ENCODE measurements around the gene LGALS3.

Gene LGALS3

DNA sequence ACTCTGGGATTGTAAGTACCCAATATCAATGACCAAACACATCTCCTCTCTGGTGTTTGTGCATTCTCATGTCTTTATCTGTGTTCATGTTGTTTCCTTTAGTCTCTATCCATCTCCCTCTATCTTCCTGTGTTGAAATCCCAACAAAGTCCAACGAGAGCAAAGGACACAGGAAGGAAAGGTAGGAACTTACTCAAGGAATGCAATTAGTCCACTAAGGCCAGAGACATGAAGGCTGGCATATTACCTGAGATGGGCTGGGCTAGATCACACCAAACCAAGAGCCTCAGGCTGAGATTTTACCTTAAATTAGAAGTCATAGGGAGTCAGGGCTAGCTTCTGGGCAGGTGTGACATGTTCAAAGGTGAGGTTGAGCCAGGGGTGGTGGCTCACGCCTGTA is 14.3 kb upstream of the LGALS3 start:
- DNase-seq (ENCODE audit: low read depth in 2 of 2): no peak

DNA sequence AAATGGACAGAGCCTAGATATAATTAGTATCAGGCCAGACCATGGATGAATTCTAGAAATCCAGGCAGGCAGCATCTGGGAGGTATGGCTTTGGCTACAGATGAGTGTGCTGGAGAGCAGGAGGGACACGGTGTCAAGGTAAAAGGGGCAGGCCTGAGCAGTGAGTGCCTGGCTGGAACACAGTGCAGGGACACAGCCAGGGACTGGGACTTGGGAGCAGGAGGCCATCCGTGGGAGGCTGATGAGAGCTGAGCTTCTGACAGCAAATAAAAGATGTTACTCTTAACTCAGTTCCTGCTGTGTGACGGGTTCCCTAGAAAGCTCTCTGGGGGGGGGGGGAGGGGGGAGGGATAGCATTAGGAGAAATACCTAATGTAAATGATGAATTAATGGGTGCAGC is 13.6 kb upstream of the LGALS3 start:
- DNase-seq (ENCODE audit: low read depth in 2 of 2): no peak

DNA sequence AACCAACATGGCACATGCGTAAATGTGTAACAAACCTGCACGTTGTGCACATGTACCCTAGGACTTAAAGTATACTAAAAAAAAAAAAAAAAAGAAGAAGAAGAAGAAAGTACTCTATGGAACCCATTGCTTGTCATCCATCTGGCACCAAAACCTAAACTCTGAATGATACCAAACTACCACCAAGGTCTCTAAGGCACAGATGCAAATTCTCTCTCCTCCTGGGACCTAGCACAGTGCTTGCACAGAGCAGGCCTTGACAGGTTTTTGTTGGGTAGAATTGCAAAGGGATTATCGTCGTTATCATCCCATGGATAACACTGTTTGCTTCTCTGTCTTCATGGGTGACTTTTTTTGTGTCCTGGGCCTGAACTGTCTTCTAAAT is 13.2 kb upstream of the LGALS3 start:
- no peak for DNase-seq (ENCODE audit: low read depth in 2 of 2)

DNA sequence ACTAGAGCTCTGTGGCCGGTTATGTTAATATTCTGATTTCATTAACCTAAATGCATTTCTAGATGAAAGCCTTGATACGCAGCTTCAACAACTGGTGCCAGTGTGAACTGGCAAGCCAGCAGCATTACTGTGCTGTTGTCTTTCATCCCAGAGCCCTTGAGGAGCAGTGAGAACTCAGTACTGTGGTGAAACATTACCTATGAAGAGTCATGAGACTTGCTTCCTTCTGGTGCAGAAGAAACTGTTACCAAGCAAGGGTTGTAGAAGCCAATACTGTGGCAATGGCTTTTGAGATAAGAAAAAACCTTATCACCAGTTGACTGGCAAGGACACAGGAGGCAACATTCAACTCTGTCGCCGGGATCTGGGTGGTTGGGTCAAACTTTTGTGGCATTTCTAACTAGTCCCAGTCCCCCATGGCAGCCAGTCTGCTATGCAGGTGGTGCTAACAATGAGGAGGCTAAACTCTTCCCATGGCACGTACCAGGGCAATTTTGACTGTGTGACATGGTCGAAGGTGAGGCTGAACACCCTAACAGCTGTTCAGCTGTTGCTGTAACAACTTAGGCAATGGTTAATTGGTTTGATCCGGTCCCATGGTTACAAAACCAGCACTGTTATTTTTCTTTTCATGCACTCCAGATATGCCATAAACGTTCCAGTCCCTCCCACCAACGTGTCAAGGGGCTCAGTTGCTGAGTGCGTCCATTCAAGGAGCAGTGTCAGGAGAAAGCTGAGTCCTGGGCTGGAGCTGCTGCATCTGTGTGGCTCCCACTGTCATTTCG is 12.6 kb upstream of the LGALS3 start:
- DNase-seq (ENCODE audit: low read depth in 2 of 2): no peak

DNA sequence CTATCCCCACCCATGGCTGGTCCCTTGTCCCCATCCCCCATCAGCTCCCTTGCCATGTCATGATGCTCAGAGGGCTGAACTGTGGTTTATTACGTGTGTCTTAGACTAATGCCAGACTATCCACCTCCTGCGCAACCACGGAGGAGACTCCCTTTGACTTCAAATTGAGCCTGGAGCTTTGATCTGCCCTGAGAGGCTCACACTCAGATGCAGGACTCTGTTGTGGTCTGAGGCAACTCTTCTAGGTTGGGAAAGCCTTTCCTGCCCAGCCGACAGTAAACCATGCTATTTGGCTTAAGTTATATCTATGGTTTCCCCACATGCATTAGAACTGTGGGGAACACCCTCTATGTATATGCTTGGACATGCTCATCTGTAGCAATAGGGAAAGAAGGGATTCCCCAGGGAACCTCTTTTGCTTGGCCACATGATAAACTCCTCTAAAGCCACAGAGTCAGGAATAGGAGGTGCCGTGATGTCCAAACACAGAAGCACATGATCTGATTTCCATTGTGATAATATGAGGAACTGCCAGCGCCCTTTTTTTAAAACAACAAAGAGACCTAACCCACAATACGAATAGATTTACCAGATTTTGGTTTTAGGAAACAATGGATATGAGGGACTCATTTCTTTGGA is 11.1 kb upstream of the LGALS3 start:
- no peak for DNase-seq (ENCODE audit: low read depth in 2 of 2)

DNA sequence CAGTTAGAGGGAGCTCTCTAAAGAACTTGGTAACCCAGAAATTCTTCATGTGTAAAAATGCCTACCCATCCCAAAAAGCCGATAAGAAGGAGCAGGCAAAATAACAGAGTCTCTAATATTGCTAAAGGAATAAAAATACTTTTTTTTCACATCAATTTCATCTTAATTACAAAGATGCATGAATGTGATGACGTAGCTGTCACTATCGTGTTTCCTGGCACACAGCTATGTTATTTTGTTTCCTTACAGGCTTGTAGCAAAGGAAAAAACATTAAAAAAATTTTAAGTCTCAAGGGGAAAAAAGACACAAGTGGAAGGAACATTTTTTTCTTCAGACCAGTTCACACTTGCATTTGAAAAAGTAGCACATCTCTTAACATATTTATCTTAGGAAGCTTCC is 10.3 kb upstream of the LGALS3 start:
- no peak for DNase-seq (ENCODE audit: low read depth in 2 of 2)

DNA sequence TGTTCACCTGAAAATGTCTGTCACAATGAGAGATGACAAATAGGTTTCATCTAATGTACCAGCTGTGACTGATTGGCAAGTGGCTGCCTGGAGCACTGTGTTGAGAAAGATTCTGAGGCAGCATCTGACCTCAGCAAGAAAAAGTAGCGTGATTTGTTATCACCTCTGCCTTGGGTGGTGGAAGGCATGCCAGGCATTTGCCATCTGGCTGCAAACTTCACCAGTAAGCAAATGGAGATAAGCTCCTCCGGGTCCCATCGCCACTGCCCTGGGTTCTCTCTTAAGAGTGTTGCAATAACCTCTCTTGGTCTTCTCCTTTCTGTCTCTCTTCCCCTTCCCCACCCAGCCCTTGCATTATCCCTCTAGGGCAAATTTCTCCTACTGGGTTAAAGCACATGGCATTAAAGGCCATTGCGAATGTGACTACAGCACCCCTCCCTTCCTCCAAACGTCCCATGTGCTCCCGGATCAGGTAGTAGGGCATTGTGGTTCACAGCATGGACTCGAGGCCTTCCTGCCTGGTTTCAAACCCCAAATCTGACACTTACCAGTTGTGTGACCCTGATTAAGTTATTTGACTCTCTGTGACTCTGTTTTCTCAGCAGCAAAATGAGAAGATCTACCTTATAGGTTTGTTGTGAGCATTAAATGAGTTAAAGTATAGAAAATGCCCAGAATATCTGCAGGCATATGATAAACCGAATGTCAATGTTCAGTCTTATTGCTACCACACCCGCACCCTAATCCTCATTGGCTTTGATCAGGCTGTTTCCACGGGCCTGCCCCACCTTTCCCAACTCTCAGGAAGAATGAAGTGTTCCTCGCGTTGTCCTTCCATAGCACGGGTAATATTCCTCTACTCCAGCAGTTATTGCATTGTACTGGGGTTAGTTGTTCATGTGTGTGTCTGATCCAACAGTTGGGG is 8.2 kb upstream of the LGALS3 start:
- DNase-seq (ENCODE audit: low read depth in 2 of 2): no peak

DNA sequence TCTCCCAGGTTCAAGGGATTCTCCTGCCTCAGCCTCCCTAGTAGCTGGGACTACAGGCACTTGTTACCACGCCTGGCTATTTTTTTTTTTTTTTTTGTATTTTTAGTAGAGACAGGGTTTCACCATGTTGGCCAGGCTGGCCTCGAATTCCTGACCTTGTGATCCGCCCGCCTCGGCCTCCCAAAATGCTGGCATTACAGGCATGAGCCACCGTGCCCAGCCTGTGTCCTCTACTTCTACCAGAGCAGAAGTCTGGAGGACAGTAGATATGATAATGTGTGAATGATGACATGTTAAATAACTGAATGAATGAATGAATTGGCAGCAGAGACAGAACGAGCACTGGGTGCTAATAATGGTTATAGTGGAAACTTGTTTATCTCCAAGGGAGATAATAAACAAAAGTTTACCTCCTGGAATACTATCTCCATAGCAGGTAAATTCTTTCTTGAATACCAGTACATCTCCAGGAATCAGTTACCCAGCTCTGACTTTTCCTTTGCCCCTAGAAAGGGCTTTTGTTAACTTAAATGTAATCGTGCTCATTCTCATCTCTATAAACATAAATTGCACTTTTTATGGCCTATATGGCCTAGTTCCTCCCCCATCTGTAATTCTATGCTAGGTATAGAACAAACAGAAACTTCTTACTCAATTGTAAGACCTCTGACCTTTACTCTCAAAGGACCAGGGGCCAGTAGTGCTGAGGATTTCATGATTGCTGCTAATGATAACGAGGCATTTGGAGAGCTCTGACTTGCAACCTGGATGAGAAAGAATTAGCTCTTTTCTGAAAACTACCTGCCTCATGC is 7.2 kb upstream of the LGALS3 start:
- DNase-seq (ENCODE audit: low read depth in 2 of 2): no peak

DNA sequence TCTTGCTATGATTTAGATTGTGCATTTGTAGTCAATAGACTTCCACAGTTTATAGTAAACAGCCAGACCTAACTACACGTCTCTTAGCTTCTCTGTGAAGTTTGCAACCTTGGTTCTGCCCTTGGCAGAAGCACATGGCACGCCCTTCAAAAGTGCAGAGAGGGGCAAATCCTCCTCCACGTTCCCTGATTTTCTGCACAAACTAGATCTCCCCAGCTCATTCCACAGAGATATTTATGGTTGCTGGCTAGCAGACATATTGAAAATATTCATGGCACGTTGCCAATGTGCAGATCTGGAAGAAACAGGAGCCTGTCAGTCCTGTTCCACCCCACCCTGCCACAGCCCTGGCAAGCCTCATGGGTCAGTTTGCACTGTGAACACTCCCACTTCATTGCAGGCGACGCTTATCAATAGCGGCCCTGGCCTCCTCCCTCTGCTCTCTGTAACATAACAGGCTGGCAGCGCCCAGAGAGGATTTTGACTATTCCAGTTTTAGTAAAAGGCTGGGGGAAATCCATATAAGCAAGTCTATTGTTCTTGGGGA is 6.5 kb upstream of the LGALS3 start:
- no peak for DNase-seq (ENCODE audit: low read depth in 2 of 2)

DNA sequence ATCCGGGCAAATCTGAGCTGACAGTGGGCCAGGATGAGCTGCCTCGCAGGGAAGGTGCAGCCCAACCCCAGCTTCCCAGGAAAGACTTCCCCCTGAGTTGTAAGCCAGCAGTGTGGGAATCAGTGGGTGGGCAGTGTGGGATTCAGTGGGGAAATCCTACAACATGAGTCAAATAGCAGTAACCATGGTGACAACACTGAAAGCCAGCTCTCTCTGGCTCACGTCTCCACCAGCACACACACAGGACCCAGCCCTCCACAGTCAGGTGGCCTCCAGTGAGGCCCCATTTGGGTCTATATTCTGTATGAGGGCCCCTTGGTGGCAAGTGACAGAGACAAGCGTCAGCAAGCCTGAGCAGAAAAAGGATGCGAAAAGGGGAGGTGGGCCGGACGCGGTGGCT is 6.0 kb upstream of the LGALS3 start:
- DNase-seq (ENCODE audit: low read depth in 2 of 2): no peak

DNA sequence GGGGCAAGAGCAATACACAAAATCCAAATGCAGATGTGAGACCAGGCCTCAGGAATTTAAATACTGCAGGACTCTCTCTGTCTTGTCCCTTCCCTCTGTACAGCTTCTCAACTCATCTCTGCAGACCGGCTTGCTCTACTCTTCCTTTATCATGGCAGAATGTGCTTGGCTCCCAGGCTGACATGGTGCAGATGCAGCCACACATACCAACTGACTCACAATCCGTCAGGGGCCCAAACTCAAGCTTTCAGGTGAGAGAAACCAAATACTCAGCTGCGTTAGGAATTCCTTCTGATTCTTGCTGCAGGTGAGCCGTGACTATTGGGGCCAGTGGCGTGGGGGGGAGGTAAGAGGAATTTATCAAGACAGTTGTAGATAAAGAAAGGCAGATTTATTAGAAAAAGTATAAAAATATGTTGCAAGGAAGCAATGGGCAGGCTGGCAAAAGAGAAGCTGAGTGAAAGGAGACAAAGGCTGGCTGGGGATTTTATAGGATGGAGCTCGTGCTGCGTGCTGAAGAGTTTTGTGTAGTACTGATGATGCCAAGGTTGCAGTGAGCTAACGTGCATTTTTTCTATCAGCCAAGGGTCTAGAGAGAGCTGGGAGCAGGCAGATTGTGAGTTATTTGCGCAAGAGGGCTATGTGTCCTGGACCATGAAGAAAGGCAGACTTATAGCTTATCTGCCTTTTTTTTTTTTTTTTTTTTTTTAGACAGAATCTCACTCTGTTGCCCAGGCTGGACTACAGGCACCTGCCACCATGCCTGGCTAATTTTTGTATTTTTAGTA is 5.0 kb upstream of the LGALS3 start:
- DNase-seq (ENCODE audit: low read depth in 2 of 2): no peak

DNA sequence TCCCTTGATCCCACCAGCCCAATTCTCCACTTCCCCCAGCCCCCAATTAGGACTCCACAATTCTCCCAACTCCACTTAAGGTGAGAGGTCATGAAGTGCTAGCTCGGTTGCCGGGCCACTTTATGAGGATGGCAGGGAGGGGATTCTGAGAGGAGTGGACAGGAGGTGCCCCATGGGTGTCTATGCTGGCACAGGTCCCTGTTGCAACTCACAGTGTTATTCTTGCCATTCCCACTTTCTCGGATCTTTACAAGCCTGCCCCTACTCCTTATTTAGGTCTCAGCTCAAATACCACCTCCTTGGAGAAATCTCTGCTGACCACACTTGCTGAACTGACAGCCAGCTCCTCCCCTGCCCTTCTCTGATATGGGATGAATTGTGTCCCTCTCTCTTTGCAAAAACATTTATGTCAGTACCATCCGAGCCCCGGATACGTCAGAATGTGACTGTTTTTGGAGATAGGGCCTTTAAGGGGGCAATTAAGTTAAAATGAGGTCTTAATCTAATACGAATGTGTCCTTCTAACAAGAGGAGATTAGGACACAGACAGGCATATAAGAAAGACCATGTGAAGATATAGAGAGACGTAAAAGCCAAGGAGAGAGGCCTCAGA is 4.2 kb upstream of the LGALS3 start:
- no peak for DNase-seq (ENCODE audit: low read depth in 2 of 2)

DNA sequence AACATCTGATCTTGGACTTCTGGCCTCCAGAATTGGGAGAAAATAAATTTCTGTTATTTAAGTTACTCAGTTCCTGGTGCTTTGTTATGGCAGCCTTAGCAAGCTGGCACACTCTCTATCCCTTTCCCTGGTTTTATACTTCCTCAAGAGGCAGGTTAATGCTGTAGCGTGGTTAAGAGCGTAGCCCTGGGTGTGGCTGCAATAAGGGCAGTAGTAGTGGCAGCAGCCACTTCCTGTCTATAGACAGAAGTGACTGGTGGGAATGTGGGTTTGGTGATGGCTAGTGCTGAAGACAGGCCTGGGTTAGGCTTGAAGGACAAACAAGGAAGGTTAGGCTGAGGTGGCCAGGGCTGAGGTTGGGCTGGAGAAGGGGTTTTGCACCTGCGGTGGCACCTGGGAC is 3.6 kb upstream of the LGALS3 start:
- DNase-seq (ENCODE audit: low read depth in 2 of 2): no peak

DNA sequence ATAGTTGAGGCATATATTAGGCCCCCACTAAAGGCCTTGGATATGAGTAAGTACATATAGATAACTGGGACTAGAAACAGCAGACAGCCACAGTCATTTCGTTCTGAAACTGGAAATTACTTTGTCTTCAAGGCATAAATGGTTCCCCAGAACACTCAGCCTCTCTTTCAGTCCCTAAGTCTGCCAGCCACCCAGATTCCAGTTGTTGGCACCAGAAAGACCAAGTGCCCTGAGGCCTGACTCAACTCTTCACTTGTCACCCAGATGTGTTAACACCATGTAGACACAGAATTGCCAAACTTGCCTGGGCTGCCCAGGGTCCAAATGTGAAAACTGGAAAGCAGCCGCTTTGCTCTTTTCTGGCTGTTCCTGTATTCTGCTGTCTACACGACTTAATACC is 3.0 kb upstream of the LGALS3 start:
- DNase-seq (ENCODE audit: low read depth in 2 of 2): no peak

DNA sequence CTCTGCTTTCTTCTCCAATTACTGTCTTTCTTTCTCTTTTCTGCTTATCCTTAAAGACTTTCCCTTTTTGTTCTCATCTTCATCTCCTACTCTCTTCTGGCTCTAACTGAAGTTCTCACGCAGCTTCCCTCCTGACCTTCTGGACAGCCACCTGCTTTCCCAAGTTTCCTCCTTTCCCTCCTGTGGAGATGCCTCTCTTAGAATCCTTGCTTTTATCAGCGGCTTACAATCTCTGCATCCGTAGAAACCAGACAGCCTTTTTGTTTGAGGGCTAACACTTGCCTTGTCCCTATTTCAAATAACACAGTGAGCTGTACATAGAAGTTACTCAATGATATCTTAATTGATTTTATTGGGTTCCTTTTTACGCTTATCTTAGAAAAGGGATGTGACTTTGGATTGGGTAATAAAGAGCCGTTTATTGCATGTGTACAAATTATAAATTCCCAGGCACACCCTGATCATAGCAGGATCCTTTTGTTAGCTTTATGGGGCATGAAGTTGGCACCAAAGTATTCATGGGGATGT is 2.1 kb upstream of the LGALS3 start:
- DNase-seq (ENCODE audit: low read depth in 2 of 2): no peak

DNA sequence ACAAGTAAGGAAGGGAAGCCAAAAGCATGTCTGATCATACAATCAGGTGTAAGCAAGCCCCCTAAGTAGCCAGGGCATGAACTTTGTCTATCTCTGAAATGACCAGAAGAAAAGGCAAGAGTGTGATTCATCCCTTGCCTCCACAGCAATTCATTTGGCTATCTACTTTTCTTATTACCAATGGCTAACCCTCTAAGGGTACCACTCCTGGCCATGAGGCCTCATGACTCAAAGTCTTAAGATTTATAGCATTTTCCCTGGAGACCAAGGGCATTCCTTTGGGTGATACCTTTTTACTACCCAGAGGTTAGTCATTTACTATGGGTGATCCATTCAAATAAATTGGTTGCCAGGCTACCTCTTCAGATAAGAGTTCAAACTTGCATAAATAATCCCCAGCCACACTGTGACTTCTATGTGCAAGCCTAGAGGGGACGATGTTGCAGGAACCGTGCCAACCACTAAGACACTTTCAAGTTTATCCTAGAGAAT is 1.5 kb upstream of the LGALS3 start:
- DNase-seq (ENCODE audit: low read depth in 2 of 2): no peak

DNA sequence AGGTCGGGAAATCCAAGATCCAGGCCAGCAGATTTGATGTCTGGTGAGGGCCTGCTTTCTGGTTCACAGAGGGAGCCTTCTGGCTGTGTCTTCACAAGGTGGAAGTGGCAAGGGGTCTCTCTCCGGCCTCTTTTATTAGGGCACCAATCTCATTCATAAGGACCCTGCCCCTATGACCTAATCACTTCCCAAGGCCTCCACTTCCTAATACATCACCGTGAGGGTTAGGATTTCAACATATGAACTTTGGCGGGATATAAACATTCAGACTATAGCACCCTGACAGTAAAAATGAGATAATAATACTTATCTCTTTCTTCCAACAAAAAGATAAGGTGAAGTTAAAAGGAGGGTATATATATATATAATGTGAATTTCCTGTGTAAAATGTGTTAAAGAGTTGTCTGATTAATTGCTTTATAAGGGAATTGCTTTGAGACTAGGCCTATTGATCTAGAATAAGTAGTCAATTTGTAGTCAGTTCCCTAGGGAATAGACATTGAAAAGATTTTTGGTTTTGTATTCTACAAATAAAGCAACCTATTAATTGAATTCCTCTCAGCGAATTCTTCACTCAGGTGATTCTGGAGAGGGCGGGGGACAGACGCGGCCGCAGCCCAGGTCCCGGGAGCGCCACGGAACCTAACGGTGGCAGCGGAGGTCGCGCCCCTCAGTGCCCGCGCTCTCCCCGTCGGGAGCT is 516 bp upstream of the LGALS3 start:
- no peak for DNase-seq (ENCODE audit: low read depth in 2 of 2)

DNA sequence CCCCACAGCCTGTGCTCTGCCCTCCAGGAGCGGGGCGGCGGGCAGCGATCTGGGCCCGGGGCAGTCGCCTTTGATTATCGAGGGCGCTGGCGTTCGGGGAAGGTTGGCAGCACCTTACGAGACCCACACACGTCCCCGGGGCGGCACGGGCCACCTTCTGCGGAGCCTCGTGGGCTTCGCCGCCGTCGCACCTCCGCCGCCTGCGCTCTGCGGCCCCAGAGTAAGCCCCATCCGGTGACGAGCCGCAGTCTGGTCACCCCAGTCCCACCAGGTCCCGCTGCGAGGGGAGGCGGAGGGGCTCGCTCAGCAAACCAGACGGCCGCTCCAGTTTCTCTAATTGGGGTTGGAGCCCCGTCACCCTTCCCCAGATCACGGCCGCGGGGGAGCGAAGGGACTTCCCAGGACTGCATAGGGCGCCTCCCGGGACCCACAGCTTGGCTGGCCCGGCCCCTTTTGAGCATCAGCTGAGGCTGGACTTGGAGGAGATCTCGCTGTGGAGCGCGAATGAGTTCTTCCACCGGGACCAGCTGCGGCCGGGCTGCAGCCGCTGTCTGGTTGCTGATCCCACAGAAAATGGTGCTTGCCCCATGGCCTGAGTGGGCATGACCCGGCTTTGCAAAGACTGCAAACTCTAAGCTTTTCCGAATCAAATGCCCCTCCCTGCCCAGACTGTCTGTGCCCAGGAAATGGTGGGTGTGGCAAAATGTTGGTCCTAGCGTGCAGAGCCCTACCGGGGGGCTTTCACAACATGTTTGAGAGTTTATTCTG is 560 bp downstream of the LGALS3 start:
- DNase-seq (ENCODE audit: low read depth in 2 of 2): peak; percentile 19 to 24

DNA sequence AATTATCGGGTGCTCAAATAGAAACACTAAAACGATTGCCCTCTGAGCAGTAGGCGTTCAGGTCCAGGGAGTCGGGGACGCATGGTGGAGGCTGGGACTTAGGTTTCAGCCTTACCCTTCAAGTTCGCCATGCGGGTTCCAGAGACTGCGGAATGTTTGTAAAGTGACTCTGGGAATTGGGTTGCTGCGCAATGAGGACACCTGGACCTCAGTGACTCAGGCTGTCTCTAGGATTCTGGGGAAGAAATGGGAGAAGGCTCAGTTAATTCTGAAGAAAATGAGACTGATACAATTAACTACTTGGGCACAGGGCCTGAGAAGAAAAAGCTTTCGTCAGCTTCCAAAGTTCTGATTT is 1.1 kb downstream of the LGALS3 start:
- DNase-seq (ENCODE audit: low read depth in 2 of 2): no peak
